Ishikawa (cell line): ENCODE results near the gene MIAT.

Experiments
- CEBPB ChIP-seq: IDR thresholded peaks from 2 replicates; pipeline ENCODE4 v1.6.1; 2012
- CREB1 ChIP-seq: IDR thresholded peaks from 2 replicates; pipeline ENCODE4 v1.6.1; 2012; ENCODE audit warnings: low read depth
- EGR1 ChIP-seq: IDR thresholded peaks from 2 replicates; pipeline ENCODE4 v1.6.1; 2012
- EP300 ChIP-seq: IDR thresholded peaks from 2 replicates; pipeline ENCODE4 v1.6.1; 2012; ENCODE audit warnings: borderline replicate concordance
- MAX ChIP-seq: IDR thresholded peaks from 2 replicates; pipeline ENCODE4 v1.6.1; 2012
- NFIC ChIP-seq: IDR thresholded peaks from 2 replicates; pipeline ENCODE4 v1.6.1; 2012
- RAD21 ChIP-seq: IDR thresholded peaks from 2 replicates; pipeline ENCODE4 v1.6.1; 2012; ENCODE audit warnings: low read depth
- REST ChIP-seq: IDR thresholded peaks from 2 replicates; pipeline ENCODE4 v1.6.1; 2012; ENCODE audit warnings: low read depth, mild to moderate bottlenecking
- TAF1 ChIP-seq: IDR thresholded peaks from 2 replicates; pipeline ENCODE4 v1.6.1; 2012; ENCODE audit warnings: low read depth, mild to moderate bottlenecking
- YY1 ChIP-seq: IDR thresholded peaks from 2 replicates; pipeline ENCODE4 v1.6.1; 2012; ENCODE audit warnings: low read depth

GRCh38 chr22:26634189-26634588 is 23.2 kb upstream of the MIAT start:
- no peak for TF ChIP-seq CREB1
- TF ChIP-seq RAD21: no peak
- no peak for TF ChIP-seq REST
- TF ChIP-seq EP300: no peak
- TF ChIP-seq NFIC: no peak
- TF ChIP-seq EGR1: no peak
- TF ChIP-seq TAF1: no peak
- no peak for TF ChIP-seq MAX
- TF ChIP-seq CEBPB: no peak
- TF ChIP-seq YY1: no peak
